B cell (primary cell): ENCODE measurements around the gene ROPN1.

ENCODE experiments used
- CTCF ChIP-seq: fragments of 200-600 bp; IDR thresholded peaks from one replicate; pipeline ENCODE4 v1.8.0; 2022; ENCODE audit warnings: antibody characterized with exemption, mild to moderate bottlenecking
- EZH2 ChIP-seq: IDR thresholded peaks from 2 replicates; pipeline ENCODE4 v1.6.1; 2012; ENCODE audit warnings: borderline replicate concordance, low read depth, mild to moderate bottlenecking, moderate library complexity, low read length; ENCODE audit not compliant: insufficient read depth, poor library complexity, severe bottlenecking

GRCh38 chr3:123930445-123930844, 61.5 kb downstream of the ROPN1 start:
- no peak for TF ChIP-seq CTCF
- no peak for TF ChIP-seq EZH2
